Adrenal gland (tissue), 12 donors: ENCODE measurements around the gene BDKRB1. TPM values are rescaled to one million over a fixed set of nuclear protein-coding genes. Genes with fewer than 3 reads are reported as not detected.

Experiments
- DNase-seq, 7 donors: peaks; one replicate each; pipeline ENCODE4 v3.0.0-alpha.2; 2019 to 2020
- H3K27ac ChIP-seq, 5 donors: fragments of 200-600 bp; sonication (generic) in 4 of 5; 1 replicate in 3 of 5; 2 replicates in 2 of 5; pipeline versions ENCODE4 v1.5.1 to v1.8.0; 2016 to 2020; ENCODE audit warnings: mild to moderate bottlenecking in 1 of 5
- H3K27me3 ChIP-seq: fragments of 200-600 bp; 2 replicates; pipeline ENCODE4 v1.8.0; 2021
- H3K36me3 ChIP-seq, 2 donors: fragments of 200-600 bp; replicated peaks in 1 of 2; 1 replicate in 1 of 2; 2 replicates in 1 of 2; pipeline versions ENCODE4 v1.5.1 to v1.8.0; 2018 to 2022
- H3K4me1 ChIP-seq, 2 donors: fragments of 200-600 bp; replicated peaks in 1 of 2; 1 replicate in 1 of 2; 2 replicates in 1 of 2; pipeline versions ENCODE4 v1.5.1 to v1.8.0; 2018 to 2021
- H3K4me3 ChIP-seq, 4 donors: fragments of 200-600 bp; sonication (generic) in 3 of 4; one replicate each; pipeline ENCODE4 v1.5.1; 2016 to 2018
- H3K9me3 ChIP-seq, 3 donors: fragments of 200-600 bp; sonication (generic) in 1 of 3; replicated peaks in 1 of 3; 1 replicate in 2 of 3; 2 replicates in 1 of 3; pipeline versions ENCODE4 v1.5.1 to v1.8.0; 2016 to 2021
- POLR2A ChIP-seq, 2 donors: fragments of 450-650 bp; IDR thresholded peaks; one replicate each; pipeline ENCODE4 v1.6.1; 2017; ENCODE audit warnings: antibody characterized with exemption in 2 of 2, mild to moderate bottlenecking in 2 of 2, moderate library complexity in 1 of 2
- WGBS, 4 donors: extraction: QIAGEN DNeasy Blood & Tissue Kit in 2 of 4; methylation state at CpG; one replicate each; pipeline versions ENCODE4 v1.1.5 to v1.1.7; 2013 to 2017; 5-methylcytosine and 5-hydroxymethylcytosine counted together
- intact Hi-C, 2 donors: fragments of 100-400 bp; cut with DNase I; formaldehyde crosslinking; loops; one replicate each; pipeline versions ENCODE4 v1.14.1 to v1.15.0; 2022 to 2023
- polyA plus RNA-seq, 3 donors: library from polyadenylated mRNA; stranded (reverse); fragments of 200-250 nt in 2 of 3; fragments of 350-450 nt in 1 of 3; fragmentation: Illumina TruSeq in 1 of 3; extraction: RNeasy Lipid Tissue Mini Kit (QIAGEN cat#74804) in 1 of 3; gene quantifications; one replicate each; pipeline ENCODE4 v1.2.3, GENCODE V29; 2013 to 2014
- total RNA-seq, 9 donors: library from RNA; depleted of rRNA in 4 of 9; stranded (reverse); fragments of >200 nt in 4 of 9; fragments of 120-200 nt in 1 of 9; fragmentation: NEBNext Ultra II Directional in 1 of 9; extraction: Animal tissue kit (Norgen Biotek cat#: 25700) in 1 of 9; gene quantifications; one replicate each; pipeline versions ENCODE4 v1.1.0 to v1.2.4, GENCODE V29; 2013 to 2023
- TF ChIP-seq, protein P1 (sequence below), 6 experiments: fragments of 450-650 bp in 4 of 6; fragments of 200-600 bp in 2 of 6; sonication (generic) in 1 of 6; IDR thresholded peaks; 1 replicate in 5 of 6; 2 replicates in 1 of 6; pipeline versions ENCODE4 v1.5.1 to v1.8.0; 2016 to 2021; ENCODE audit warnings: antibody characterized with exemption in 6 of 6, mild to moderate bottlenecking in 2 of 6, moderate library complexity in 1 of 6
- donor health status: healthy with polysubstance abuse.
- donor health status: Bipolar disorder and iron deficiency.
- donor health status: DM: yes; HTN: yes; CAD: no.
- donor health status: DM: no; HTN: no; CAD: no.
- donor health status: DM: no; HTN: no; CAD: no.
- donor health status: DM: yes; HTN: yes; CAD: no.

The BDKRB1 gene
- total and polyA plus RNA-seq, 12 donors = 0.25 to 0.98 (median 0.88) TPM; not detected in 9

DNA sequence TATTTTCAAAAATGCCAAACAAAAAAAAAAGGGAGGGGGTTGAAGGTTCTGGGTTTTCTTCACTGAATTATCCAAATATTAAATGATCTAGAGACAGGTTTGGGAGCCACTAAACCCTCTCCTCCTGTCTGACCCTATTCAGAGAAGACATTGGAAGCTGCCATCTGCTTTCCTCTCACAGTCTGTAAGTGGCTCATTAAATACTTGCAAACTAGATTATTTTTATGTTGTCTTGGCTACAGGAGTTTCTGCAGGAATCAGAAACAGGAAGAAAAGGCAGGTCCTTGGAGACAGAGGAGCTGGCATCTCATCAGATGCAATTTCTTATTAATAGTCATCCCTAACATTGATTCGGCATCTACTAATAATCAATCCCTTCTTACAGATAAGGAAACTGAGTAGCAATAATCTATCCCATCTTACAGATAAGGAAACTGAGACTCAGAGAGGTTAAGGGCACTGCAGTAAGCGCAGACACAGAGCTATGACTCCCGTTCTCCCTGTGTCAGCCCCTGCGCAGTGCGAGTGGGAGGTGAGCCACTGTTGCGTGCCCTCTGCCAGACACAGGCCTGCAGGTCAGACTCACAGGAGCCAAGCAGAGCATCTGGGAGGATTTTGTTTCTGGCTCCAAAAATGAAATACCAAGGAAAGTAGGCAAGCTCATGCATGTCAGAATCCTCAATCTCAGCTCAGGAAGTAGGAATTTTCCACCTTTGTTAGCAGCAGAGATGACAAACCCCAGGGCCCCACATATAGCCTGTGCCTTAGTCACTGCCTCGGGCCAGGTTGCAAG lies 40.4 kb upstream of the BDKRB1 start:
- Histone ChIP-seq H3K27me3 (no peaks in the 10 kb centered on the region), H3K9me3 (no peaks in the 10 kb centered on the region), H3K36me3 (no peaks in the 10 kb centered on the region), H3K4me1 (no peaks in the 10 kb centered on the region), H3K4me3 (no peak overlapping the region), H3K27ac (no peak overlapping the region)
- 75 to 89% (median 81%) methylated on average over 7 of the region's 7 CpGs for WGBS, 4 donors
- DNase-seq = no peak
- intact Hi-C loops = no loop called here
- TF ChIP-seq POLR2A (IDR thresholded peaks at IDR 0.05) = no peak
- TF ChIP-seq, protein P1, sequence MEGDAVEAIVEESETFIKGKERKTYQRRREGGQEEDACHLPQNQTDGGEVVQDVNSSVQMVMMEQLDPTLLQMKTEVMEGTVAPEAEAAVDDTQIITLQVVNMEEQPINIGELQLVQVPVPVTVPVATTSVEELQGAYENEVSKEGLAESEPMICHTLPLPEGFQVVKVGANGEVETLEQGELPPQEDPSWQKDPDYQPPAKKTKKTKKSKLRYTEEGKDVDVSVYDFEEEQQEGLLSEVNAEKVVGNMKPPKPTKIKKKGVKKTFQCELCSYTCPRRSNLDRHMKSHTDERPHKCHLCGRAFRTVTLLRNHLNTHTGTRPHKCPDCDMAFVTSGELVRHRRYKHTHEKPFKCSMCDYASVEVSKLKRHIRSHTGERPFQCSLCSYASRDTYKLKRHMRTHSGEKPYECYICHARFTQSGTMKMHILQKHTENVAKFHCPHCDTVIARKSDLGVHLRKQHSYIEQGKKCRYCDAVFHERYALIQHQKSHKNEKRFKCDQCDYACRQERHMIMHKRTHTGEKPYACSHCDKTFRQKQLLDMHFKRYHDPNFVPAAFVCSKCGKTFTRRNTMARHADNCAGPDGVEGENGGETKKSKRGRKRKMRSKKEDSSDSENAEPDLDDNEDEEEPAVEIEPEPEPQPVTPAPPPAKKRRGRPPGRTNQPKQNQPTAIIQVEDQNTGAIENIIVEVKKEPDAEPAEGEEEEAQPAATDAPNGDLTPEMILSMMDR (IDR thresholded peaks at IDR 0.05) = no peak

GRCh38 chr14:96216627-96217026 lies 39.4 kb upstream of the BDKRB1 start:
- TF ChIP-seq, protein P1 (IDR thresholded peaks at IDR 0.05) = no peak
- no peak for TF ChIP-seq POLR2A (IDR thresholded peaks at IDR 0.05)
- no peaks in the 10 kb centered on the region for H3K9me3 ChIP-seq
- no peaks in the 10 kb centered on the region for H3K36me3 ChIP-seq
- no peak overlapping the region for H3K4me3 ChIP-seq
- no peaks in the 10 kb centered on the region for H3K4me1 ChIP-seq
- intact Hi-C loops = no loop called here
- H3K27ac ChIP-seq = no peak overlapping the region
- H3K27me3 ChIP-seq = no peaks in the 10 kb centered on the region
- 79 to 89% (median 84%) methylated on average over 1 of the region's 1 CpG for WGBS, 4 donors
- DNase-seq = no peak

DNA sequence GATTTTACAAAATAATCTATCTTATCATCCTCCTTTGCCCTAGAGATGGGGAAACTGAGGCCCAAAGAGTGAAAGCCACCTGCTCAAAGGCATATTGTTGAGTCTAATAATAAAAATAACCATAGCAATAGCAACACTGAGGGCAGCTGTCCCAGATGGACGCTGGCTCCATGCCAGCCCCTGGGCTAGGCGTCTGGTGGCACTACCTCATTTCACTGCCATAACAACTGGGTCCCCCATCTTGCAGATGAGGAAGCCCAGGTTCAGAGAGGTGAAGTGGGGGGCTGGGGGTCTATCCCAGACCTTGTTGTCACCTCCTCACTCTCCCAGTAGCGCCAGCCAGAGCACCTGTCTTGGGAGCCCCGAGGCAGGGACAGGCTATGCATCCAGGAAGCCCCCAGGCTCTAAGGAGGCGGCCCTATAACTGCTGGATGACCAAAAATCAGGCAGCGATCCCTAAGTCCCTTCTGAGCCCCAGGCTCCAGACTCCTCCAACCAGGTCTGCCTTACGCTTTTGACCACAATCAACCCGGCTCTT lies 38.6 kb upstream of the BDKRB1 start:
- intact Hi-C loops = no loop called here
- no peaks in the 10 kb centered on the region for H3K36me3 ChIP-seq
- no peak overlapping the region for H3K4me3 ChIP-seq
- H3K4me1 ChIP-seq = no peaks in the 10 kb centered on the region
- WGBS, 4 donors = 65 to 86% (median 79%) methylated on average over 8 of the region's 8 CpGs
- H3K9me3 ChIP-seq = no peaks in the 10 kb centered on the region
- DNase-seq = peak in 1 of 7 donors; percentile 62
- no peak overlapping the region for H3K27ac ChIP-seq
- TF ChIP-seq POLR2A (IDR thresholded peaks at IDR 0.05) = no peak
- TF ChIP-seq, protein P1 (IDR thresholded peaks at IDR 0.05) = no peak
- no peaks in the 10 kb centered on the region for H3K27me3 ChIP-seq

DNA sequence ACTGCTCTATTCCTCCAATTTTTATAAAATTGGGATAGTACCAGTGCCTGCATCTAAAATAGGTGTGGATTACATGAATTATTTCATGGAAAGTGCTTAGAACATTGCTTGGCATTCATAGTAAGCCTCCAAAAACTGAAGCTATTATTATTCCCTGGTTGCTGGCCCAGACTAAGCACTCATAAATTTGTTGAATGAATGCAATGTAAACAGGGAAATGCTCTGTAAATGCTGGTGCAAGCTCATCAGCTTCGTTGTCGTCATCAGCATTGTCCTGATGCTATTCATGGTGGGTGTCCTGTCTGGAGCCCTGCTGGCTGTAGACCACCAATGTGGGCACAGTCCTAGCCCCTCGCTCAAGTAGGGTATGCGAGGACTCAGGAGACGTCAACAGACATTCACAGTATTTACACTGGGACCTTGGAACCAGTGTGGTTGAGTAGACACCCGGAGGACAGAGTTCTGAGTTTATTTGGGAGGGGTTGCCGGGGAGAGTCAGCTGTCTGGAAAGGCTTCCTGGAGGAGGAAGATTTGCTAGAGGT lies 34.8 kb upstream of the BDKRB1 start:
- Histone ChIP-seq H3K9me3 (no peaks in the 10 kb centered on the region), H3K4me3 (no peak overlapping the region), H3K36me3 (no peaks in the 10 kb centered on the region), H3K27me3 (no peaks in the 10 kb centered on the region), H3K27ac (no peak overlapping the region), H3K4me1 (no peaks in the 10 kb centered on the region)
- intact Hi-C loops = no loop called here
- no peak for TF ChIP-seq POLR2A (IDR thresholded peaks at IDR 0.05)
- TF ChIP-seq, protein P1 (IDR thresholded peaks at IDR 0.05) = no peak
- 75 to 84% (median 79%) methylated on average over 7 of the region's 7 CpGs for WGBS, 4 donors
- DNase-seq = no peak
